ENCODE data around the gene EXOC6B.

Gene EXOC6B

GRCh38 chr2:72278046-72278445, 547.8 kb downstream of the EXOC6B start:
- H4K12ac ChIP-seq (ENCODE audit: low read depth, low read length) = no peak overlapping the region

GRCh38 chr2:72276876-72277275, 549.0 kb downstream of the EXOC6B start:
- no CpG with 5 or more reads among the region's 1 CpG for WGBS (ENCODE audit: extremely low coverage, insufficient coverage, insufficient read length)
- Histone ChIP-seq H4K91ac (ENCODE audit: low read depth, low read length) (no peak overlapping the region), H3K23ac (ENCODE audit: low read length) (no peak overlapping the region), H3K79me1 (ENCODE audit: low read length) (no peaks in the 10 kb centered on the region), H3K9me3 (ENCODE audit: insufficient read depth, low read depth, low read length) (no peaks in the 10 kb centered on the region), H3K9ac (ENCODE audit: low read length) (no peak overlapping the region), H3K4ac (ENCODE audit: low read depth, low read length) (no peak overlapping the region), H2BK5ac (ENCODE audit: low read depth, low read length, poor library complexity) (no peak overlapping the region), H3K4me2 (ENCODE audit: low read length) (no peak overlapping the region), H3K4me3 (ENCODE audit: low read depth, low read length) (no peak overlapping the region), H3K79me2 (ENCODE audit: control insufficient read depth, insufficient read depth, low read length, poor library complexity) (no peaks in the 10 kb centered on the region), H2AK5ac (ENCODE audit: low read length) (no peak overlapping the region), H4K12ac (ENCODE audit: low read depth, low read length) (no peak overlapping the region), H3K27me3 (ENCODE audit: insufficient read depth, low read length) (no peaks in the 10 kb centered on the region), H2BK120ac (ENCODE audit: insufficient read depth, low read length, poor library complexity) (no peak overlapping the region), H2BK12ac (ENCODE audit: low read length) (no peak overlapping the region), H3K14ac (ENCODE audit: low read length) (no peak overlapping the region), H3K36me3 (ENCODE audit: control insufficient read depth in 1 of 2, insufficient read depth in 2 of 2, low read length in 2 of 2) (no peaks in the 10 kb centered on the region), H2AFZ (ENCODE audit: insufficient read depth, low read length, poor library complexity) (no peak overlapping the region), H3K18ac (ENCODE audit: low read length) (no peak overlapping the region), H4K8ac (ENCODE audit: low read depth, low read length) (no peak overlapping the region), H3K27ac (ENCODE audit: low read depth, low read length) (no peak overlapping the region), H3K4me1 (ENCODE audit: control insufficient read depth in 1 of 2, insufficient read depth in 2 of 2, low read length in 2 of 2) (no peaks in the 10 kb centered on the region)
- DNase-seq = no peak

More at GRCh38 chr2:72278046-72278445, 547.8 kb downstream of the EXOC6B start:
- no peak overlapping the region for H4K8ac ChIP-seq (ENCODE audit: low read depth, low read length)
- H2BK12ac ChIP-seq (ENCODE audit: low read length) = no peak overlapping the region
- no peaks in the 10 kb centered on the region for H3K9me3 ChIP-seq (ENCODE audit: insufficient read depth, low read depth, low read length)
- no peak overlapping the region for H3K23ac ChIP-seq (ENCODE audit: low read length)
- H3K27ac ChIP-seq (ENCODE audit: low read depth, low read length) = no peak overlapping the region
- H2AFZ ChIP-seq (ENCODE audit: insufficient read depth, low read length, poor library complexity) = no peak overlapping the region
- no peak overlapping the region for H3K4ac ChIP-seq (ENCODE audit: low read depth, low read length)
- H3K79me2 ChIP-seq (ENCODE audit: control insufficient read depth, insufficient read depth, low read length, poor library complexity) = no peaks in the 10 kb centered on the region
- no peaks in the 10 kb centered on the region for H3K79me1 ChIP-seq (ENCODE audit: low read length)
- H3K4me3 ChIP-seq (ENCODE audit: low read depth, low read length) = no peak overlapping the region
- no peak overlapping the region for H3K14ac ChIP-seq (ENCODE audit: low read length)
- DNase-seq = peak in 1 of 2 donors; percentile 5
- no peaks in the 10 kb centered on the region for H3K4me1 ChIP-seq (ENCODE audit: control insufficient read depth in 1 of 2, insufficient read depth in 2 of 2, low read length in 2 of 2)
- H3K27me3 ChIP-seq (ENCODE audit: insufficient read depth, low read length) = no peaks in the 10 kb centered on the region
- H3K18ac ChIP-seq (ENCODE audit: low read length) = no peak overlapping the region
- H4K91ac ChIP-seq (ENCODE audit: low read depth, low read length) = no peak overlapping the region
- H3K36me3 ChIP-seq (ENCODE audit: control insufficient read depth in 1 of 2, insufficient read depth in 2 of 2, low read length in 2 of 2) = no peaks in the 10 kb centered on the region
- no peak overlapping the region for H2BK5ac ChIP-seq (ENCODE audit: low read depth, low read length, poor library complexity)
- H2AK5ac ChIP-seq (ENCODE audit: low read length) = no peak overlapping the region
- no peak overlapping the region for H2BK120ac ChIP-seq (ENCODE audit: insufficient read depth, low read length, poor library complexity)
- H3K4me2 ChIP-seq (ENCODE audit: low read length) = no peak overlapping the region
- H3K9ac ChIP-seq (ENCODE audit: low read length) = no peak overlapping the region

GRCh38 chr2:72276356-72276755, 549.5 kb downstream of the EXOC6B start:
- Histone ChIP-seq H2AFZ (ENCODE audit: insufficient read depth, low read length, poor library complexity) (no peak overlapping the region), H3K36me3 (ENCODE audit: control insufficient read depth in 1 of 2, insufficient read depth in 2 of 2, low read length in 2 of 2) (no peaks in the 10 kb centered on the region), H3K4me2 (ENCODE audit: low read length) (no peak overlapping the region), H3K4ac (ENCODE audit: low read depth, low read length) (no peak overlapping the region), H3K23ac (ENCODE audit: low read length) (no peak overlapping the region), H2BK120ac (ENCODE audit: insufficient read depth, low read length, poor library complexity) (no peak overlapping the region), H3K27ac (ENCODE audit: low read depth, low read length) (no peak overlapping the region), H3K4me1 (ENCODE audit: control insufficient read depth in 1 of 2, insufficient read depth in 2 of 2, low read length in 2 of 2) (no peaks in the 10 kb centered on the region), H3K14ac (ENCODE audit: low read length) (no peak overlapping the region), H3K18ac (ENCODE audit: low read length) (no peak overlapping the region), H4K12ac (ENCODE audit: low read depth, low read length) (no peak overlapping the region), H3K9ac (ENCODE audit: low read length) (no peak overlapping the region), H3K79me1 (ENCODE audit: low read length) (no peaks in the 10 kb centered on the region), H3K4me3 (ENCODE audit: low read depth, low read length) (no peak overlapping the region), H4K8ac (ENCODE audit: low read depth, low read length) (no peak overlapping the region), H3K9me3 (ENCODE audit: insufficient read depth, low read depth, low read length) (no peaks in the 10 kb centered on the region), H2BK5ac (ENCODE audit: low read depth, low read length, poor library complexity) (no peak overlapping the region), H4K91ac (ENCODE audit: low read depth, low read length) (no peak overlapping the region), H2BK12ac (ENCODE audit: low read length) (no peak overlapping the region), H2AK5ac (ENCODE audit: low read length) (no peak overlapping the region), H3K27me3 (ENCODE audit: insufficient read depth, low read length) (no peaks in the 10 kb centered on the region), H3K79me2 (ENCODE audit: control insufficient read depth, insufficient read depth, low read length, poor library complexity) (no peaks in the 10 kb centered on the region)
- WGBS (ENCODE audit: extremely low coverage, insufficient coverage, insufficient read length) = no CpG with 5 or more reads among the region's 1 CpG
- DNase-seq = no peak

- Histone ChIP-seq H3K14ac (ENCODE audit: low read length) (no peak overlapping the region), H3K9me3 (ENCODE audit: insufficient read depth, low read depth, low read length) (no peaks in the 10 kb centered on the region), H4K12ac (ENCODE audit: low read depth, low read length) (no peak overlapping the region), H3K79me1 (ENCODE audit: low read length) (no peaks in the 10 kb centered on the region), H3K23ac (ENCODE audit: low read length) (no peak overlapping the region), H3K27me3 (ENCODE audit: insufficient read depth, low read length) (no peaks in the 10 kb centered on the region), H3K27ac (ENCODE audit: low read depth, low read length) (no peak overlapping the region), H3K36me3 (ENCODE audit: control insufficient read depth in 1 of 2, insufficient read depth in 2 of 2, low read length in 2 of 2) (no peaks in the 10 kb centered on the region), H2BK5ac (ENCODE audit: low read depth, low read length, poor library complexity) (no peak overlapping the region), H3K4me3 (ENCODE audit: low read depth, low read length) (no peak overlapping the region), H2AFZ (ENCODE audit: insufficient read depth, low read length, poor library complexity) (no peak overlapping the region), H2BK12ac (ENCODE audit: low read length) (no peak overlapping the region), H3K79me2 (ENCODE audit: control insufficient read depth, insufficient read depth, low read length, poor library complexity) (no peaks in the 10 kb centered on the region), H3K9ac (ENCODE audit: low read length) (no peak overlapping the region), H3K18ac (ENCODE audit: low read length) (no peak overlapping the region), H3K4ac (ENCODE audit: low read depth, low read length) (no peak overlapping the region), H4K8ac (ENCODE audit: low read depth, low read length) (no peak overlapping the region), H3K4me2 (ENCODE audit: low read length) (no peak overlapping the region), H3K4me1 (ENCODE audit: control insufficient read depth in 1 of 2, insufficient read depth in 2 of 2, low read length in 2 of 2) (no peaks in the 10 kb centered on the region), H2AK5ac (ENCODE audit: low read length) (no peak overlapping the region), H4K91ac (ENCODE audit: low read depth, low read length) (no peak overlapping the region), H2BK120ac (ENCODE audit: insufficient read depth, low read length, poor library complexity) (no peak overlapping the region)
- no CpG with 5 or more reads among the region's 2 CpGs for WGBS (ENCODE audit: extremely low coverage, insufficient coverage, insufficient read length)
- no peak for DNase-seq
Observed at GRCh38 chr2:72275084-72275483, 550.7 kb downstream of the EXOC6B start.
